ENCODE measurements around the gene FANCB. TPM values are rescaled to one million over a fixed set of nuclear protein-coding genes. Genes with fewer than 3 reads are reported as not detected.

FANCB gene
- total RNA-seq, 1 donor from 2014 or later = 3.2 TPM

DNA sequence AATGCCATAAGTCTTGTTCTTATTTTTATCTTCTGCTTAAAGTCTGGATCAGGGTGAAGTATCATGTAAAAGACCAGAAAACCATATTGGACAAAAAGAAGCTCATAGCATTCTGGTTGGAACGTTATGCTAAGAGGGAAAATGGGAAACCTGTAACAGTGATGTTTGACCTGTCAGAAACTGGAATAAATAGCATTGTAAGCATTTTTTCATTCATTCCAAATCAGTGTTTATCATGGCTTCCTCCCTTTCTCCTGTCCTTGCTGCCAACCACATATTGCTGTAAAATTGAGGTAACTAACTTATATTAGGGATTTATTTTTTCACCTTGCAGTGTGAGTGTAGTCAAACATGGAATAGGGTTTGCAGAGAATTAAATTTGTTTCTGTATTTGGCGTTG, 24.2 kb upstream of the FANCB start:
- H3K4me3 Mint-ChIP-seq (ENCODE audit: unreplicated experiment) = no peak overlapping the region
- H3K27ac Mint-ChIP-seq (ENCODE audit: unreplicated experiment) = no peak overlapping the region
- H3K27me3 Mint-ChIP-seq (ENCODE audit: low read depth) = no peaks in the 10 kb centered on the region
- H3K9me3 Mint-ChIP-seq (ENCODE audit: low read depth) = peaks cover 3% of the 10 kb centered on the region
- peaks cover 5% of the 10 kb centered on the region for H3K4me1 Mint-ChIP-seq (ENCODE audit: low read depth)
- TF ChIP-seq, protein P1, sequence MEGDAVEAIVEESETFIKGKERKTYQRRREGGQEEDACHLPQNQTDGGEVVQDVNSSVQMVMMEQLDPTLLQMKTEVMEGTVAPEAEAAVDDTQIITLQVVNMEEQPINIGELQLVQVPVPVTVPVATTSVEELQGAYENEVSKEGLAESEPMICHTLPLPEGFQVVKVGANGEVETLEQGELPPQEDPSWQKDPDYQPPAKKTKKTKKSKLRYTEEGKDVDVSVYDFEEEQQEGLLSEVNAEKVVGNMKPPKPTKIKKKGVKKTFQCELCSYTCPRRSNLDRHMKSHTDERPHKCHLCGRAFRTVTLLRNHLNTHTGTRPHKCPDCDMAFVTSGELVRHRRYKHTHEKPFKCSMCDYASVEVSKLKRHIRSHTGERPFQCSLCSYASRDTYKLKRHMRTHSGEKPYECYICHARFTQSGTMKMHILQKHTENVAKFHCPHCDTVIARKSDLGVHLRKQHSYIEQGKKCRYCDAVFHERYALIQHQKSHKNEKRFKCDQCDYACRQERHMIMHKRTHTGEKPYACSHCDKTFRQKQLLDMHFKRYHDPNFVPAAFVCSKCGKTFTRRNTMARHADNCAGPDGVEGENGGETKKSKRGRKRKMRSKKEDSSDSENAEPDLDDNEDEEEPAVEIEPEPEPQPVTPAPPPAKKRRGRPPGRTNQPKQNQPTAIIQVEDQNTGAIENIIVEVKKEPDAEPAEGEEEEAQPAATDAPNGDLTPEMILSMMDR (IDR thresholded peaks at IDR 0.05) = no peak
- DNase-seq (ENCODE audit: low spot score) = no peak
- peaks cover 7% of the 10 kb centered on the region for H3K36me3 Mint-ChIP-seq (ENCODE audit: low read depth)

DNA sequence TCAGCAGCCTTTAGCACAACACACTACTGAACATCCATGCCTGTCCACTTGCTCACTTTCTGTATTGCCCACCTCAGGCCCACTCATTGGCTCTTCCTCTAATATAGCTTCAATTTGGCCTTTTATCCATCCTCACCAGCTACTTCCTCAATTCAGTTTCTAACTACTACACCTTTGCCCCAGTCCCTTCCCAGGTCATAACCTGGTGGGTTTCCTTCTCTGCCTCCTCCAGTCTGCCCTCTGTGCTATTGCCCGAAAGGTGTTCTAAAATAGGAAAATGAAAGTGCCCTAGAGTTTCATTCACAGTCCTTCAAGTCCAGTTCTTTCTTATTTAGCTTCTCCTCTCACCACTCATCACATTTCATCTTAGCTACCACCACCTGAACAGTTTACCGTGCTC, 23.4 kb upstream of the FANCB start:
- DNase-seq (ENCODE audit: low spot score) = no peak
- Mint-ChIP-seq H3K36me3 (ENCODE audit: low read depth) (peaks cover 7% of the 10 kb centered on the region), H3K9me3 (ENCODE audit: low read depth) (peaks cover 4% of the 10 kb centered on the region), H3K4me1 (ENCODE audit: low read depth) (peaks cover 5% of the 10 kb centered on the region), H3K27me3 (ENCODE audit: low read depth) (no peaks in the 10 kb centered on the region), H3K27ac (ENCODE audit: unreplicated experiment) (no peak overlapping the region), H3K4me3 (ENCODE audit: unreplicated experiment) (no peak overlapping the region)
- TF ChIP-seq, protein P1 (IDR thresholded peaks at IDR 0.05) = no peak

DNA sequence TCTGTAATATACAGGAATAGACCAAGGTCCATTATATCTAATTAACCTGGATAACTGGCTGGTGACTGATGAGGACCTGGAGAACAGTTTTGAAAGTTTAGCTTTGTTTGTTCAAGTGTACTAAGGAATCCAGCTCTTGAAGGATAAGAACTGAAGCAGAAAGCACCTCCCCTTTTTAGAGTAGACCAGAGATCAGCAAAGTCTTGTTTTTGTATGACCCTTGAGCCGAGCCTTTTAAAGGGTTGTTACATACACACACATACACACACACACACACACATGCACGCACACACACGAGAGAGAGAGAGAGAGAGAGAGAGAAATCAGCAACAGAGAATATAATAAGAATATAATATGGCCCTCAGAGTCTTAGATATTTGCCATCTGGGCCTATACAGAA, 13.4 kb upstream of the FANCB start:
- Mint-ChIP-seq H3K36me3 (ENCODE audit: low read depth) (peaks cover 2% of the 10 kb centered on the region), H3K27me3 (ENCODE audit: low read depth) (no peaks in the 10 kb centered on the region), H3K27ac (ENCODE audit: unreplicated experiment) (no peak overlapping the region), H3K9me3 (ENCODE audit: low read depth) (no peaks in the 10 kb centered on the region), H3K4me3 (ENCODE audit: unreplicated experiment) (no peak overlapping the region), H3K4me1 (ENCODE audit: low read depth) (peaks cover 10% of the 10 kb centered on the region)
- TF ChIP-seq, protein P1 (IDR thresholded peaks at IDR 0.05) = no peak
- DNase-seq (ENCODE audit: low spot score) = no peak

DNA sequence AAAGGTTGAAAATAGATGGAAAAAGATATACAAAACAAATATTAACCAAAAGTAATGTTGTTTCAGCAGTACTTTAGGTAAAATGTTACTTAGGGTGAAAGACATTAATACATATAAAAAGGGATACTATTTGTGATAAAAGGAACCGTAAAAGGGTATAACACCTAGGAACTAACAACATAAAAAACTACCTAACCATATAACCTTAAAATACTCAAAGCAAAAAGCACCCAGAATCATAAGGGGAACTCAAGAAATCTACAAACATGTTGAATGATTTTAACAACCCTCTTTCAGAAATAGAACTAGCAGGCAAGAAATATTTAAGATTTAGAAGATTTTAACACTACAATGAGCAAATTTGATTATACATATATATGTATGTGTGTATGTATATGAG, 11.8 kb upstream of the FANCB start:
- H3K9me3 Mint-ChIP-seq (ENCODE audit: low read depth) = no peaks in the 10 kb centered on the region
- no peak for DNase-seq (ENCODE audit: low spot score)
- H3K36me3 Mint-ChIP-seq (ENCODE audit: low read depth) = peaks cover 2% of the 10 kb centered on the region
- no peaks in the 10 kb centered on the region for H3K27me3 Mint-ChIP-seq (ENCODE audit: low read depth)
- no peak overlapping the region for H3K4me3 Mint-ChIP-seq (ENCODE audit: unreplicated experiment)
- H3K4me1 Mint-ChIP-seq (ENCODE audit: low read depth) = peaks cover 3% of the 10 kb centered on the region
- H3K27ac Mint-ChIP-seq (ENCODE audit: unreplicated experiment) = no peak overlapping the region
- TF ChIP-seq, protein P1 (IDR thresholded peaks at IDR 0.05) = no peak

DNA sequence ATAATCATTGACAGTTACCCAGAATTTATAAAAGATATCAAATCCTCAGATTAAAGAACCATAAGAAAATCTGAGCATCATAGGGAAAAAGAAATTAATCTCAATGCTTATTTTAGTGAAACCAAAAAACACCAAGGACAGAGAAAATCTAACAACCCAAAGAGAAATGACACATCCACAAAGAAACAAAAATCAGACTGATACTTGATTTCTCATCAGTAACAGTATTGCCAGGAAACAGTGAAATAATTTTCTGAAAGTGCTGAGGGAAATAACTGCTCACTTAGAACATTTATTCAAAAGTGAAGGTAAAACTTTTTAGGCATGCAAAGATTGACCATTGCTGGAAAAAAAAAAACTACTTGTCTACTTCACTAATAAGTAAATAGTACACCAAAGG, 11.0 kb upstream of the FANCB start:
- Mint-ChIP-seq H3K4me1 (ENCODE audit: low read depth) (peaks cover 12% of the 10 kb centered on the region), H3K4me3 (ENCODE audit: unreplicated experiment) (no peak overlapping the region), H3K9me3 (ENCODE audit: low read depth) (no peaks in the 10 kb centered on the region), H3K27me3 (ENCODE audit: low read depth) (no peaks in the 10 kb centered on the region), H3K27ac (ENCODE audit: unreplicated experiment) (no peak overlapping the region), H3K36me3 (ENCODE audit: low read depth) (peaks cover 2% of the 10 kb centered on the region)
- TF ChIP-seq, protein P1 (IDR thresholded peaks at IDR 0.05) = no peak
- DNase-seq (ENCODE audit: low spot score) = no peak

Measured in chondrocyte (in vitro differentiated cells).